Activated CD4-positive, alpha-beta T cell treated with anti-CD3 and anti-CD28 coated beads for 4 hours (primary cell): ENCODE results near the gene ELOVL3.
"Not testable (repeated sequence)": the region's sequence is repeated elsewhere in the genome, so short reads cannot be mapped to it uniquely, and the experiment has no call there.

Experiments
- DNase-seq, 2 donors: peaks; one replicate each; pipeline ENCODE4 v3.0.0-alpha.2; 2020

Gene ELOVL3

GRCh38 chr10:102225646-102226541 is at the start of gene ELOVL3:
Gene ELOVL3, plus strand, starts transcription at chr10:102226299. Its CDS starts 250 bp downstream, at chr10:102226549.
- peak; percentile 77 to 80 for DNase-seq

GRCh38 chr10:102184606-102185005 is 41.5 kb upstream of the ELOVL3 start:
- no peak for DNase-seq

GRCh38 chr10:102185272-102185671 is 40.8 kb upstream of the ELOVL3 start:
- no peak for DNase-seq

GRCh38 chr10:102185811-102186527 is 40.1 kb upstream of the ELOVL3 start:
- DNase-seq, result no peak

- DNase-seq, result no peak
These were observed 37.7 kb upstream of the ELOVL3 start for GRCh38 chr10:102188298-102188940.

- not testable (repeated sequence) for DNase-seq
These were observed 36.9 kb upstream of the ELOVL3 start for GRCh38 chr10:102188941-102189898.

- no peak for DNase-seq
These were observed 34.1 kb upstream of the ELOVL3 start for GRCh38 chr10:102191956-102192355.

- no peak for DNase-seq
These were observed 30.7 kb upstream of the ELOVL3 start for GRCh38 chr10:102195296-102195870.

- DNase-seq, result no peak
These were observed 29.2 kb upstream of the ELOVL3 start for GRCh38 chr10:102196893-102197292.

- DNase-seq, result no peak
These were observed 28.1 kb upstream of the ELOVL3 start for GRCh38 chr10:102198027-102198426.

- no peak for DNase-seq
These were observed 25.1 kb upstream of the ELOVL3 start for GRCh38 chr10:102200751-102201640.

GRCh38 chr10:102202386-102202785 is 23.7 kb upstream of the ELOVL3 start:
- DNase-seq, result no peak

GRCh38 chr10:102208311-102209035 is 17.6 kb upstream of the ELOVL3 start:
- DNase-seq, result no peak

- DNase-seq, result no peak
These were observed 14.3 kb upstream of the ELOVL3 start for GRCh38 chr10:102211615-102212299.

GRCh38 chr10:102213599-102213998 is 12.5 kb upstream of the ELOVL3 start:
- not testable (repeated sequence) for DNase-seq

GRCh38 chr10:102219370-102219769 is 6.7 kb upstream of the ELOVL3 start:
- DNase-seq, result no peak

GRCh38 chr10:102220612-102221011 is 5.5 kb upstream of the ELOVL3 start:
- no peak for DNase-seq

- no peak for DNase-seq
These were observed 3.3 kb upstream of the ELOVL3 start for GRCh38 chr10:102222797-102223196.

GRCh38 chr10:102226542-102226870 is 407 bp downstream of the ELOVL3 start:
- no peak for DNase-seq

GRCh38 chr10:102227050-102227449 is 951 bp downstream of the ELOVL3 start:
- no peak for DNase-seq
